ENCODE results near the gene GRIK5. TPM values are rescaled to one million over a fixed set of nuclear protein-coding genes. Genes with fewer than 3 reads are reported as not detected.

The GRIK5 gene
- total RNA-seq, 1 donor from 2014 or later, result 0.29 TPM

DNA sequence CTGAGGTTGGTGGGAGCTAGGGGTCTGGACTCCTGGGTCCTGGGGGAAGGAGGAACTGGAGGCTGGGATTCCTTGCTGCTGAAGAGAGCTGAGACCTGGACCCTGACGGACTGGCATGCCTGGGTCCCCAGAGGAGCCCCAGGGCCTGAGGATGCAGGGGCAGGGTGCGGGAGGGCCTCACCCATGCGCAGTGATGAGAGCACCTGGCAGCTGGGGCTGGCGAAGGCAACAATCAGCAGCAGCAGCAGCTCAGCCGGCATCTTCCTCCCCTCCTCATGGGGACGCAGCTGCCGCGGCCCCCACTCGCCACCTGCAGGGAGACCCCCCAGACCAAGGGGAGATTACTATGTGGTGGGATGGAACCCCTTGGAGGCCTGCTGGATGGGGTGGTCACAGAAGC is 4.5 kb downstream of the GRIK5 start:
- intact Hi-C loops (cut with DNase I), result no loop called here
- no peaks in the 10 kb centered on the region for H3K9me3 ChIP-seq
- no peak for ATAC-seq

DNA sequence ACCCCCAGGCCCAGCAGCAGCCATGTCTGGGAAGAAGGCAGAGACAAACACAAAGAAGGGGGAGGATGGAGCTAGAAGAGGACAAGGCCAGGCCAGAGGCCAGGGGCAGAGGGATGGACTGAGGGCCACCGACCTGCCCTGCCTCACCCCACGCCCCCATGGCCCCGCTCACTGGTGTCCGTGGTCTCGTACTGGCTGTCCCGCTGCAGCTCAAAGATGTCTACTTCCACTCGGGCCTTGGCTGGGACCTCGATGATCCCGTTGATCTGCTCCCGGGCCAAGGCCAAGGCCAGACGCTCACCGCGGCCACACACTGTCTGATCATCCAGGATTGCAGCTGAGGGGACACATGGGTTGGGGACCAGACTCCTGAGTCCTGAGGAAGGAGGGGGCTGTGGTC is 5.0 kb downstream of the GRIK5 start:
- H3K27me3 ChIP-seq, result peaks cover 40% of the 10 kb centered on the region
- no peaks in the 10 kb centered on the region for H3K9me3 ChIP-seq
- TF ChIP-seq, protein P1, sequence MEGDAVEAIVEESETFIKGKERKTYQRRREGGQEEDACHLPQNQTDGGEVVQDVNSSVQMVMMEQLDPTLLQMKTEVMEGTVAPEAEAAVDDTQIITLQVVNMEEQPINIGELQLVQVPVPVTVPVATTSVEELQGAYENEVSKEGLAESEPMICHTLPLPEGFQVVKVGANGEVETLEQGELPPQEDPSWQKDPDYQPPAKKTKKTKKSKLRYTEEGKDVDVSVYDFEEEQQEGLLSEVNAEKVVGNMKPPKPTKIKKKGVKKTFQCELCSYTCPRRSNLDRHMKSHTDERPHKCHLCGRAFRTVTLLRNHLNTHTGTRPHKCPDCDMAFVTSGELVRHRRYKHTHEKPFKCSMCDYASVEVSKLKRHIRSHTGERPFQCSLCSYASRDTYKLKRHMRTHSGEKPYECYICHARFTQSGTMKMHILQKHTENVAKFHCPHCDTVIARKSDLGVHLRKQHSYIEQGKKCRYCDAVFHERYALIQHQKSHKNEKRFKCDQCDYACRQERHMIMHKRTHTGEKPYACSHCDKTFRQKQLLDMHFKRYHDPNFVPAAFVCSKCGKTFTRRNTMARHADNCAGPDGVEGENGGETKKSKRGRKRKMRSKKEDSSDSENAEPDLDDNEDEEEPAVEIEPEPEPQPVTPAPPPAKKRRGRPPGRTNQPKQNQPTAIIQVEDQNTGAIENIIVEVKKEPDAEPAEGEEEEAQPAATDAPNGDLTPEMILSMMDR (IDR thresholded peaks at IDR 0.05), result no peak
- H3K4me1 ChIP-seq, result no peaks in the 10 kb centered on the region
- H3K27ac ChIP-seq, result no peak overlapping the region
- H3K36me3 ChIP-seq, result no peaks in the 10 kb centered on the region
- intact Hi-C loops (cut with DNase I), result no loop called here
- no peak overlapping the region for H3K4me3 ChIP-seq
- ATAC-seq (no peak), DNase-seq (no peak)

More for the DNA sequence above, 4.5 kb downstream of the GRIK5 start:
- no peak overlapping the region for H3K4me3 ChIP-seq
- TF ChIP-seq, protein P1 (IDR thresholded peaks at IDR 0.05), result no peak
- no peak for DNase-seq
- no peaks in the 10 kb centered on the region for H3K4me1 ChIP-seq
- no peak overlapping the region for H3K27ac ChIP-seq
- no peaks in the 10 kb centered on the region for H3K36me3 ChIP-seq
- peaks cover 40% of the 10 kb centered on the region for H3K27me3 ChIP-seq

DNA sequence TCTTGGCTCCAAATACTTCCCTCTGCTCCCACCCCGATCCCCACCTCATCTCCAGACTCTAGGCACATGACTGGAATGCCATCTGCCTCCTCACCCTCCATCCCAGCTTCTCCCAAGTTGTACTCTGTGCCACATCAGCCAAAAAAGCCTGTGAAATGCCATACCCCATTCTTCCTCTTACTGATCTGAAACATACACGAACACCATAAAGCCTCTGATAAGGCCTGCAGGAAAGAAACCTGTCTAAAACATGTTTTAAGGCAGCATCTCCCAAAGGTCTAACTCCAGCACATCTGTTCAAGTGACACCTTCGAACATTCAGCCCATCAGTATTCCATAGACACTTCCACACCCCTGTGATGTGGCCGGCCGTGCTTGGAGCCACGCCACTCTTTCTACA is 5.6 kb downstream of the GRIK5 start:
- ATAC-seq (no peak), DNase-seq (no peak)
- intact Hi-C loops (cut with DNase I), result no loop called here
- H3K27me3 ChIP-seq, result peaks cover 40% of the 10 kb centered on the region
- TF ChIP-seq, protein P1 (IDR thresholded peaks at IDR 0.05), result no peak
- no peak overlapping the region for H3K27ac ChIP-seq
- no peaks in the 10 kb centered on the region for H3K9me3 ChIP-seq
- H3K36me3 ChIP-seq, result no peaks in the 10 kb centered on the region
- no peaks in the 10 kb centered on the region for H3K4me1 ChIP-seq
- no peak overlapping the region for H3K4me3 ChIP-seq

DNA sequence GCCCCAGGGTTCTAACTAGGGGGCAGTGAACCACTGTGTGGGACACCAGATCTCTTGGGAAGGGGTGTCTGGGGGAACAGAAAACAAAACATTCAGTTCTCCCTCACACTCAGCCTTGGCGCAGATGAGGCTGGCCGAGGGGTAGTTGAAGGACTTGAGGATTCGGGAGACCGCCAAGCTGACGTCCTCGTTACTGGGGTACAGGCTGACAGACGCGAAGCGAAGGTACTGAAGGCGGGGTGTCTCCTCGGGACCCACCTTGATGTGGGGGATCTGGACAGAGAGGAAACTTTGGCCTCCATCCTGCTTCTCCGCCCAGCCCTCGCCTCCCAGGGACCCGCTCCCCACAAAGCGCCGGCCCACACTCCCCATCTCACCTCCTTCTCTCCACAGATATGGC is 7.6 kb downstream of the GRIK5 start:
- TF ChIP-seq, protein P1 (IDR thresholded peaks at IDR 0.05), result no peak
- intact Hi-C loops (cut with DNase I), result no loop called here

GRCh38 chr19:42060117-42060516 is 9.9 kb downstream of the GRIK5 start:
- Histone ChIP-seq H3K4me3 (no peak overlapping the region), H3K36me3 (no peaks in the 10 kb centered on the region), H3K27me3 (no peaks in the 10 kb centered on the region), H3K9me3 (no peaks in the 10 kb centered on the region), H3K4me1 (no peaks in the 10 kb centered on the region), H3K27ac (no peak overlapping the region)
- no peak for ATAC-seq
- no peak for DNase-seq
- intact Hi-C loops (cut with DNase I), result no loop called here
- TF ChIP-seq, protein P1 (IDR thresholded peaks at IDR 0.05), result no peak

More for the DNA sequence above, 7.6 kb downstream of the GRIK5 start:
- DNase-seq, result no peak
- no peaks in the 10 kb centered on the region for H3K36me3 ChIP-seq
- no peaks in the 10 kb centered on the region for H3K9me3 ChIP-seq
- H3K27me3 ChIP-seq, result peaks cover 22% of the 10 kb centered on the region
- H3K4me1 ChIP-seq, result no peaks in the 10 kb centered on the region
- no peak overlapping the region for H3K27ac ChIP-seq
- no peak for ATAC-seq
- no peak overlapping the region for H3K4me3 ChIP-seq

DNA sequence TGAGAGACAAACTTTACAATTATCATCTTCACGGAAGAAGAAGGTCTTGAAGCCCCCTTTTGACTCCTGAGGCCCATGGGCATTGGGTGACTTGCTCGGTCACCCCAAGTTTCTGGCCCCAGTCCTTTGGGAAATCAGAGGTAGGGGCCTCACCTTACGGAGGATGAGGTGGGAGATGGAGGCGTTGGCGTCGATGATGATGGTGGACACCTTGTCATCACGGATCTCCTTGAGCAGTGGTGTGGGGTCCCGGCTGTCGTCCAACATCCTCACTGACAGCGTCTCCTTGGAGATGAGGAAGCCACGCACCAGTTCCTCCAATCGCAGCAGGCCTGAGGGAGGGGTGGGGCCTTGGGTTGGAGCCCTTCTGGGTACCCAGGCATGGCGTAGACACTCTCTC is 10.8 kb downstream of the GRIK5 start:
- TF ChIP-seq, protein P1 (IDR thresholded peaks at IDR 0.05), result no peak

More for the DNA sequence above, 10.8 kb downstream of the GRIK5 start:
- no peaks in the 10 kb centered on the region for H3K9me3 ChIP-seq
- intact Hi-C loops (cut with DNase I), result no loop called here
- H3K27ac ChIP-seq, result no peak overlapping the region
- no peaks in the 10 kb centered on the region for H3K36me3 ChIP-seq
- H3K27me3 ChIP-seq, result no peaks in the 10 kb centered on the region
- no peak overlapping the region for H3K4me3 ChIP-seq
- no peak for ATAC-seq
- no peak for DNase-seq
- H3K4me1 ChIP-seq, result no peaks in the 10 kb centered on the region
